GM12865 (cell line): ENCODE results near the gene TIMM21.

Source experiments
- DNase-seq: peaks from one replicate; pipeline ENCODE4 v3.0.0; 2010; ENCODE audit warnings: low read depth
- H3K4me3 ChIP-seq: 2 replicates; pipeline ENCODE4 v1.5.1; 2011; ENCODE audit warnings: mild to moderate bottlenecking, low read depth, low read length, control low read depth
- TF ChIP-seq, protein P1 (sequence below): IDR thresholded peaks from 2 replicates; pipeline ENCODE4 v1.5.1; 2011; ENCODE audit warnings: low read length, control low read depth, low read depth, inconsistent platforms; ENCODE audit not compliant: insufficient read depth; ENCODE audit errors: missing control alignments

TIMM21 gene

DNA sequence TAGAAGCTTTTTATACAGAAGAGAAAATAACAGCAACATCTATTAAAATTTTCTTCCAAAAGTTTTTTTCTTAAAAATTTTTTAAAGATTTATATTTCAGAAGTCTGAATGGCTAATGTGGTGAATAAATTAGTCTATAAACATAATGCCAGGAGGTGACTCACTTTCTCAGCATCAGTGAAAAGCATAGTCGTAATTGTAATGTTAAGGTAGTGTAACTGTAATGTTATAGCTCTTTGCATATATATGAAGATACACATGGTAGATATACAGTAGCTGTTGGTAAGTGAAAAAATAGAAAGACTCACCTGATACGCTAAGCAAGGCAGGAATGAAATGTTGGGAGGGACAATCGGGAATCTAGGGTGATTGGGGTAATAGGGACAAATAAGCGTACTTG lies 5.5 kb downstream of the TIMM21 start:
- H3K4me3 ChIP-seq: no peak overlapping the region
- TF ChIP-seq, protein P1, sequence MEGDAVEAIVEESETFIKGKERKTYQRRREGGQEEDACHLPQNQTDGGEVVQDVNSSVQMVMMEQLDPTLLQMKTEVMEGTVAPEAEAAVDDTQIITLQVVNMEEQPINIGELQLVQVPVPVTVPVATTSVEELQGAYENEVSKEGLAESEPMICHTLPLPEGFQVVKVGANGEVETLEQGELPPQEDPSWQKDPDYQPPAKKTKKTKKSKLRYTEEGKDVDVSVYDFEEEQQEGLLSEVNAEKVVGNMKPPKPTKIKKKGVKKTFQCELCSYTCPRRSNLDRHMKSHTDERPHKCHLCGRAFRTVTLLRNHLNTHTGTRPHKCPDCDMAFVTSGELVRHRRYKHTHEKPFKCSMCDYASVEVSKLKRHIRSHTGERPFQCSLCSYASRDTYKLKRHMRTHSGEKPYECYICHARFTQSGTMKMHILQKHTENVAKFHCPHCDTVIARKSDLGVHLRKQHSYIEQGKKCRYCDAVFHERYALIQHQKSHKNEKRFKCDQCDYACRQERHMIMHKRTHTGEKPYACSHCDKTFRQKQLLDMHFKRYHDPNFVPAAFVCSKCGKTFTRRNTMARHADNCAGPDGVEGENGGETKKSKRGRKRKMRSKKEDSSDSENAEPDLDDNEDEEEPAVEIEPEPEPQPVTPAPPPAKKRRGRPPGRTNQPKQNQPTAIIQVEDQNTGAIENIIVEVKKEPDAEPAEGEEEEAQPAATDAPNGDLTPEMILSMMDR: no peak
- no peak for DNase-seq

DNA sequence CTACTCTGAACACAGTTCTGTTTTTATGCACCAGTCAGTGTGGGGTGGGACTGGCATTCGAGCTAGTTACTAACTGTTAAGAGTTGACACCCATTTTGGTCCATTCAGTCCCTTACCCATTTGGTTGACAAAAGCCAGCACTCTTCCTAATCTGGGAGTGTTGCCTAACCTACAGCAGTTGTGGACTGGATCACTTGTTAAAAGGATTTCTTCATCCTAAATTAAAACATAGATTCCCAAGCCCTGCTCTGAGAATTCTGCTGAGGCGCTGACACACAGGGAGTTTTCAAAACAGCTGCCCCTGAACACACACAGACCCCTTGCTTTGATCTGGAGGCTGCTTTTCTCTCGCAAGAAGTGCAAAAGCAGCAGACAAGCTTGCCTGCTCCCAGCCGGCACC lies 6.4 kb downstream of the TIMM21 start:
- TF ChIP-seq, protein P1: no peak
- no peak for DNase-seq
- H3K4me3 ChIP-seq: no peak overlapping the region

DNA sequence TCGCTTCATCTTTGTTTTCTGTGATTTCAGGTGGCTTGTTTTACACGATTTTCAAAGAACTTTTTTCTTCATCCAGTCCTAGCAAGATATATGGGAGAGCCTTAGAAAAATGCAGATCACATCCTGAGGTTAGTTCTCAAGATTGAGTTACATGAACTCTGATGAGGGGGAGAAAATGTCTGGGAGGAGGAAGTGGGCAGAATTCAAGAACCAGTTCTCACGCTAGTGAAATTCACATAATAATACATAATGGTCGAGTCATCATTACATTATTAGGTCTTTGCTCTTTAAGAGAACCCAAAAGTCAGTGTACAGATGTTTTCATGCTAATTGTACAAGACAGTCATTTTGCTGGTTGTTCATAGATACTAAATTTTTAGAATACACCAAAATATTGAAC lies 7.0 kb downstream of the TIMM21 start:
- TF ChIP-seq, protein P1: no peak
- H3K4me3 ChIP-seq: no peak overlapping the region
- DNase-seq: no peak

DNA sequence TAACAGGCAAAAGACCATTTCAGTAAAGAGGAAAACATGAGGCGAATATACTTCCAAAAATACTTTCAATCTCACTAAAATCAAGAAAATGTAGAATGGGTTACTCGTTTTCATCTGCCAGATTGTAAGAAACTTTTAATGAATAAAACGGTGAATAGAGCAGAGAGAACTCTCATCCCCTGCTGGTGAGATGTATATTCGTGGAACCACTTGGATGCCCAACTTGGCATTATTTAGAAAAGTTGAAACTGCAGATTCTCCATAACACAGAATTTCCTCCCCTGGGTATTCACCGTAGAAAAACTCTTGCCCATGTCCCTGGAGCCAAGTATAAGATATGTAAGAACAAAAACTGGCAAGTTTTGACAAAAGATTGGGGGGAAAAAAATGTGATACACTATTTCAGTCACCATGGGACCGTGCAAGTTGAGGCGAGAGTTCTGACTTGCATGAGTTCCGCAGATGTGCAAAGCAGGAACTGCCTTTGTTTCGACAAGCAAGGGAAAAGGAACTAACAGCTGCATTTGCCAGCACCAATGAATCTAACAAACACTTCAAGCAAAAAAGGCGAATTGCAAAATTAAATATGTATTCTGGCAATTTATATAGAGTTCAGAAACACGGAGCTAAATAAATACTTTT lies 14.8 kb downstream of the TIMM21 start:
- TF ChIP-seq, protein P1: no peak
- H3K4me3 ChIP-seq: no peak overlapping the region
- no peak for DNase-seq

DNA sequence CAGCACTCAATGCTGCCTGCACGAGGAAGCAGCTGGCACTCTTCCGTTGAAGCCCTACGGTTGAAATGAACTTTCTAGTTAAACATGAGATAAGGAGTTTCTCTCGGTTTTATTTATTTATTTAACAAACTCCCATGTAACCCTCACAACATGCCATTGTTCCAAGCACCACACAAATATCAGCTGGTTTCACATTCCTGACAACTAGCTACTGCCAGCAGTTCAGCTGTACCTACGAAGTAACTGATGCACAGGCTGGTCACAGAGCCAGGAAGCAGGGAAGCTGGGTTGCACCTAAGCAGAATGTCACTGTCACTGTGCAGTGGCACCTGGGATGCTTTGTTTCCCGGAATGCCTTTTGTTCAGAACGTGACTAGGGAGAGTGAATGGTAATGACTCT lies 18.1 kb downstream of the TIMM21 start:
- TF ChIP-seq, protein P1: no peak
- H3K4me3 ChIP-seq: no peak overlapping the region
- DNase-seq: no peak

DNA sequence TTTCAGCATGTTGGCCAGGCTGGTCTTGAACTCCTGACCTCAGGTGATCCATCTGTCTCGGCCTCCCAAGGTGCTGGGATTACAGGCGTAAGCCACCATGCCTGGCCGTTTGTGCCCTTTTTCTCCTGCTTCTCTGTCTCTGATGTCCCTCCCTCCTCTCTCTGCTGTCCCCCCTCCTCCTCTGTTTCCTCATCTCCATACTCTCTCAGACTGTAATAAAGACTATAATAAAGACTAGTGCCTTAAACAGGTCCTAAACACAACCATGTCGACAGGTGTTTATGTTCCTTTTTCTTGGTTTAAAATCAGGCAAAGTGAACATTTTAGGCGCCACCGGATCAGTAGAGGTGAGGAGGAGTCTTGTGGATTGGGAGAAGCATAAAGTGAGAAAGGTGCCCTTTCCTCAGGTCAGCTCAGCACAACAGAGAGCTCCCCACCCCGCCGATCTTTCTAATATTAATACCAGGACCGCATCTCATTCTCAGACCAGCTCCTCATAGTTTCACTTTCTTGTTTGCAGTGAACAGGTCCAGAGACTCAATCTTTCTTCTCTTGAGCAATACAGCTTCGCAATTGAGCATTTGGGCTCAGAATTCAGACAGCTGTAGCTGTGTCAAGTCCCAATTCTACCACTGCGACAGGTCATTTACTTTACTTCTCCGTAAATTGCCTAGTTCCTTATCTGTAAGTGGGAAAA lies 23.7 kb downstream of the TIMM21 start:
- H3K4me3 ChIP-seq: peak overlapping the region; percentile 0; the same call in 1 of the 2 replicates
- peak; percentile 57 for DNase-seq
- TF ChIP-seq, protein P1: no peak
